PC-3 (cell line): Measurements from ENCODE around the gene RING1. TPM values are rescaled to one million over a fixed set of nuclear protein-coding genes. Genes with fewer than 3 reads are reported as not detected.

ENCODE experiments used
- ATAC-seq: fragments of 200-7000 bp; cut with Tn5 transposase; 2 replicates; pipeline ENCODE4 v1.9.1; 2020; ENCODE audit warnings: mild to moderate bottlenecking, moderate library complexity
- BruUV-seq: library from RNA; stranded (reverse); fragments of 400-500 nt; replicated peaks from 2 replicates; lab custom pipeline; 2021; lab: Mats Ljungman, UMichigan
- CTCF ChIA-PET: fragments of 300-600 bp; sonication (Branson Sonifier 250); formaldehyde crosslinking; loops from one replicate; lab custom pipeline; 2022; ENCODE audit warnings: antibody characterized with exemption; lab: Charles Lee
- POLR2A ChIA-PET: fragments of 300-600 bp; sonication (Branson Sonifier 250); formaldehyde crosslinking; loops from one replicate; lab custom pipeline; 2022; ENCODE audit warnings: antibody characterized with exemption; ENCODE audit not compliant: unreplicated experiment; lab: Charles Lee
- DNase-seq: peaks from one replicate; pipeline ENCODE4 v3.0.0-alpha.2; 2015
- H2AFZ ChIP-seq: fragments of 300-600 bp; sonication (generic); 2 replicates; pipeline ENCODE4 v1.6.0; 2016; ENCODE audit warnings: antibody characterized with exemption, low read length
- H3F3A ChIP-seq: fragments of 300-600 bp; sonication (generic); one replicate; pipeline ENCODE4 v1.6.0; 2017; ENCODE audit warnings: antibody characterized with exemption, low read length, control low read depth, mild to moderate bottlenecking; ENCODE audit not compliant: unreplicated experiment
- H3K27ac ChIP-seq: fragments of 300-600 bp; sonication (generic); 2 replicates; pipeline ENCODE4 v1.5.1; 2016; ENCODE audit warnings: mild to moderate bottlenecking, low read length
- H3K27me3 ChIP-seq: fragments of 300-600 bp; sonication (generic); 2 replicates; pipeline ENCODE4 v1.6.1; 2016; ENCODE audit warnings: low read length, mixed read lengths
- H3K36me3 ChIP-seq: fragments of 300-600 bp; sonication (generic); 2 replicates; pipeline ENCODE4 v1.6.1; 2016; ENCODE audit warnings: low read depth, mixed run types, low read length, mixed read lengths
- H3K4me1 ChIP-seq: fragments of 300-600 bp; sonication (generic); 2 replicates; pipeline ENCODE4 v1.5.1; 2016; ENCODE audit warnings: low read length; ENCODE audit not compliant: insufficient read depth
- H3K4me2 ChIP-seq: fragments of 300-600 bp; sonication (generic); 2 replicates; pipeline ENCODE4 v1.6.0; 2016; ENCODE audit warnings: low read length
- H3K4me3 ChIP-seq: fragments of 300-600 bp; sonication (generic); 2 replicates; pipeline ENCODE4 v1.5.1; 2016; ENCODE audit warnings: mild to moderate bottlenecking, low read length, mixed read lengths
- H3K79me2 ChIP-seq: fragments of 300-600 bp; sonication (generic); 2 replicates; pipeline ENCODE4 v1.6.1; 2017; ENCODE audit warnings: low read length, mixed read lengths
- H3K9ac ChIP-seq: fragments of 300-600 bp; sonication (generic); 2 replicates; pipeline ENCODE4 v1.6.0; 2016; ENCODE audit warnings: mild to moderate bottlenecking, low read length
- H3K9me2 ChIP-seq: fragments of 300-600 bp; sonication (generic); replicated peaks from 2 replicates; pipeline ENCODE4 v1.6.1; 2016; ENCODE audit warnings: mixed run types, low read length, mixed read lengths
- H3K9me3 ChIP-seq: fragments of 300-600 bp; sonication (generic); 2 replicates; pipeline ENCODE4 v1.6.1; 2016; ENCODE audit warnings: low read length, mixed read lengths
- H4K20me1 ChIP-seq: fragments of 300-600 bp; sonication (generic); 2 replicates; pipeline ENCODE4 v1.6.1; 2016; ENCODE audit warnings: low read length, mixed read lengths
- EZH2 ChIP-seq: fragments of 300-600 bp; sonication (generic); IDR thresholded peaks from one replicate; pipeline ENCODE4 v1.6.1; 2017; ENCODE audit warnings: antibody characterized with exemption, mild to moderate bottlenecking, low read length; ENCODE audit not compliant: unreplicated experiment
- EZH2phosphoT487 ChIP-seq: fragments of 300-600 bp; sonication (generic); IDR thresholded peaks from 2 replicates; pipeline ENCODE4 v1.6.1; 2018; ENCODE audit warnings: mild to moderate bottlenecking, antibody characterized with exemption, low read length, borderline replicate concordance
- intact Hi-C: fragments of 100-400 bp; cut with micrococcal nuclease; formaldehyde crosslinking; loops from 2 replicates; pipeline ENCODE4 v1.9.0; 2023
- total RNA-seq: library from RNA; depleted of rRNA; stranded (reverse); fragments of >200 nt; gene quantifications from 2 replicates; pipeline ENCODE4 v1.2.3, GENCODE V29; 2014
- TF ChIP-seq, protein P1 (sequence below): fragments of 300-600 bp; sonication (generic); conservative IDR thresholded peaks from 2 replicates; pipeline ENCODE4 v1.5.1; 2017; ENCODE audit warnings: antibody characterized with exemption, low read depth, mild to moderate bottlenecking, low read length

The RING1 gene
- total RNA-seq, 1 experiment from 2014 or later: 23.3 TPM

DNA sequence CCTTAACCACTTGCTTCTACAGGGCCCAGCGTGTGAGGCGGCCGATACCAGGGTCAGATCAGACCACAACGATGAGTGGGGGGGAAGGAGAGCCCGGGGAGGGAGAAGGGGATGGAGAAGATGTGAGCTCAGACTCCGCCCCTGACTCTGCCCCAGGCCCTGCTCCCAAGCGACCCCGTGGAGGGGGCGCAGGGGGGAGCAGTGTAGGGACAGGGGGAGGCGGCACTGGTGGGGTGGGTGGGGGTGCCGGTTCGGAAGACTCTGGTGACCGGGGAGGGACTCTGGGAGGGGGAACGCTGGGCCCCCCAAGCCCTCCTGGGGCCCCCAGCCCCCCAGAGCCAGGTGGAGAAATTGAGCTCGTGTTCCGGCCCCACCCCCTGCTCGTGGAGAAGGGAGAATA lies 2.8 kb downstream of the RING1 start:
- DNase-seq (no peak), ATAC-seq (no peak)
- TF ChIP-seq, protein P1, sequence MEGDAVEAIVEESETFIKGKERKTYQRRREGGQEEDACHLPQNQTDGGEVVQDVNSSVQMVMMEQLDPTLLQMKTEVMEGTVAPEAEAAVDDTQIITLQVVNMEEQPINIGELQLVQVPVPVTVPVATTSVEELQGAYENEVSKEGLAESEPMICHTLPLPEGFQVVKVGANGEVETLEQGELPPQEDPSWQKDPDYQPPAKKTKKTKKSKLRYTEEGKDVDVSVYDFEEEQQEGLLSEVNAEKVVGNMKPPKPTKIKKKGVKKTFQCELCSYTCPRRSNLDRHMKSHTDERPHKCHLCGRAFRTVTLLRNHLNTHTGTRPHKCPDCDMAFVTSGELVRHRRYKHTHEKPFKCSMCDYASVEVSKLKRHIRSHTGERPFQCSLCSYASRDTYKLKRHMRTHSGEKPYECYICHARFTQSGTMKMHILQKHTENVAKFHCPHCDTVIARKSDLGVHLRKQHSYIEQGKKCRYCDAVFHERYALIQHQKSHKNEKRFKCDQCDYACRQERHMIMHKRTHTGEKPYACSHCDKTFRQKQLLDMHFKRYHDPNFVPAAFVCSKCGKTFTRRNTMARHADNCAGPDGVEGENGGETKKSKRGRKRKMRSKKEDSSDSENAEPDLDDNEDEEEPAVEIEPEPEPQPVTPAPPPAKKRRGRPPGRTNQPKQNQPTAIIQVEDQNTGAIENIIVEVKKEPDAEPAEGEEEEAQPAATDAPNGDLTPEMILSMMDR: no peak
- TF ChIP-seq EZH2 (no peak), EZH2phosphoT487 (no peak)
- H3F3A ChIP-seq: no peaks in the 10 kb centered on the region
- no peaks in the 10 kb centered on the region for H3K27me3 ChIP-seq
- no peak overlapping the region for H3K9ac ChIP-seq
- CTCF ChIA-PET: no interaction called here
- no TSS peak for BruUV-seq
- 0 out of 2 replicates have a peak, but pooled peaks cover 5% of the 10 kb centered on the region for H3K79me2 ChIP-seq
- POLR2A ChIA-PET: no interaction called here
- no peak overlapping the region for H3K4me3 ChIP-seq
- H3K9me3 ChIP-seq: no peaks in the 10 kb centered on the region
- no peaks in the 10 kb centered on the region for H3K36me3 ChIP-seq
- H3K4me2 ChIP-seq: no peak overlapping the region
- no peak overlapping the region for H3K27ac ChIP-seq
- H2AFZ ChIP-seq: no peak overlapping the region
- H3K4me1 ChIP-seq: peaks cover 20% of the 10 kb centered on the region
- intact Hi-C loops: no loop called here
- H3K9me2 ChIP-seq: no peaks in the 10 kb centered on the region
- H4K20me1 ChIP-seq: no peaks in the 10 kb centered on the region

DNA sequence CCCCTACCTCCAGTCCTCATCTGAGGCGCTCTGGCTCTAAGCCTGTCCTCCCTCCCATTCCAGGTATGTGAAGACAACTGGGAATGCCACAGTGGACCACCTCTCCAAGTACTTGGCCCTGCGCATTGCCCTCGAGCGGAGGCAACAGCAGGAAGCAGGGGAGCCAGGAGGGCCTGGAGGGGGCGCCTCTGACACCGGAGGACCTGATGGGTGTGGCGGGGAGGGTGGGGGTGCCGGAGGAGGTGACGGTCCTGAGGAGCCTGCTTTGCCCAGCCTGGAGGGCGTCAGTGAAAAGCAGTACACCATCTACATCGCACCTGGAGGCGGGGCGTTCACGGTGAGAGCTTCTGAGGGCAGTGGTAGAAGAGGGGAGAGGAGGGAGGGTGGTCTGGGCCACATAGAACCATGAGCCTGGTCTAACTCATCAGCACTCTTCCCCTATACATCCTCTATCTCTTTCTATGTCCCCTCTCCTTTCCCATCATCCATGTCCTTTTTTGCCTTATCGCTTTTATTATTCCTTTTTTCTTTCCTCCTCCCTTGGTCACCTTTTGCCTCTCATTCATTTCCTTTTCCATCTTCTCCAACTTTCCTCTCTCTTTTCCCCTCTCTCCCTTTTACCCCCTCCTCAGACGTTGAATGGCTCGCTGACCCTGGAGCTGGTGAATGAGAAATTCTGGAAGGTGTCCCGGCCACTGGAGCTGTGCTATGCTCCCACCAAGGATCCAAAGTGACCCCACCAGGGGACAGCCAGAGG lies 3.5 kb downstream of the RING1 start:
- BruUV-seq: no TSS peak
- TF ChIP-seq EZH2 (no peak), EZH2phosphoT487 (no peak)
- TF ChIP-seq, protein P1: no peak
- H3K27ac ChIP-seq: no peak overlapping the region
- no peaks in the 10 kb centered on the region for H3K9me3 ChIP-seq
- H3K9me2 ChIP-seq: no peaks in the 10 kb centered on the region
- ATAC-seq: no peak
- no peaks in the 10 kb centered on the region for H4K20me1 ChIP-seq
- POLR2A ChIA-PET: no interaction called here
- CTCF ChIA-PET: no interaction called here
- H3F3A ChIP-seq: no peaks in the 10 kb centered on the region
- intact Hi-C loops: no loop called here
- no peak for DNase-seq
- H3K27me3 ChIP-seq: no peaks in the 10 kb centered on the region
- 0 out of 2 replicates have a peak, but pooled peaks cover 5% of the 10 kb centered on the region for H3K79me2 ChIP-seq
- H3K4me1 ChIP-seq: peaks cover 13% of the 10 kb centered on the region
- H3K36me3 ChIP-seq: no peaks in the 10 kb centered on the region
- H3K4me2 ChIP-seq: no peak overlapping the region
- H3K9ac ChIP-seq: no peak overlapping the region
- no peak overlapping the region for H2AFZ ChIP-seq
- H3K4me3 ChIP-seq: no peak overlapping the region

DNA sequence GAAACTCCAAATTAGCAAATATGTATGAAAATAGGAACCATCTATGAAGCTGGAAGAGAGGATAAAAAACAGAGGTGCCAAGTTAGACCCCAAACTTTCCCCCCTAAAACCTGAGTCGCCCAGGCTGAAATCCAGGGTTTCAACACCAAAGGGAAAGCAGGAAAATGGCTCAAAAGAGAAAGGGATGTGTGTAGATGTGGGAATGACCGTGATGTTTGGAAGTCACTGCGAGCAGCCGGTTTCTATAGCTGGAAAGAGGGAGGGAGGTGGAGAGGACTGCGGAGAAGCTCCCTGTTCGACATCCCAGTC lies 4.5 kb downstream of the RING1 start:
- Histone ChIP-seq H3K36me3 (no peaks in the 10 kb centered on the region), H3K27ac (no peak overlapping the region), H3K9me3 (no peaks in the 10 kb centered on the region), H3K4me2 (peak overlapping the region; percentile 50), H3K79me2 (0 out of 2 replicates have a peak, but pooled peaks cover 5% of the 10 kb centered on the region), H3K9me2 (no peaks in the 10 kb centered on the region), H2AFZ (no peak overlapping the region), H4K20me1 (no peaks in the 10 kb centered on the region), H3K9ac (no peak overlapping the region), H3K4me1 (0 out of 2 replicates have a peak, but pooled peaks cover 5% of the 10 kb centered on the region), H3K4me3 (peak overlapping the region; percentile 43; the same call in 1 of the 2 replicates), H3F3A (no peaks in the 10 kb centered on the region), H3K27me3 (no peaks in the 10 kb centered on the region)
- ChIA-PET CTCF (no interaction called here), POLR2A (no interaction called here)
- no TSS peak for BruUV-seq
- ATAC-seq (no peak), DNase-seq (no peak)
- TF ChIP-seq EZH2: no peak
- intact Hi-C loops: no loop called here
